ENCODE data around the gene MELK.

Gene MELK

GRCh38 chr9:36664806-36665205 is 92.1 kb downstream of the MELK start:
- DNase-seq (ENCODE audit: low read depth, low spot score): no peak
- no peak overlapping the region for H3K27ac ChIP-seq

GRCh38 chr9:36665387-36665786 is 92.7 kb downstream of the MELK start:
- no peak overlapping the region for H3K27ac ChIP-seq
- DNase-seq (ENCODE audit: low read depth, low spot score): no peak

- no peak overlapping the region for H3K27ac ChIP-seq
- DNase-seq (ENCODE audit: low read depth, low spot score): no peak
Measured at GRCh38 chr9:36665921-36666431, 93.3 kb downstream of the MELK start.

DNA sequence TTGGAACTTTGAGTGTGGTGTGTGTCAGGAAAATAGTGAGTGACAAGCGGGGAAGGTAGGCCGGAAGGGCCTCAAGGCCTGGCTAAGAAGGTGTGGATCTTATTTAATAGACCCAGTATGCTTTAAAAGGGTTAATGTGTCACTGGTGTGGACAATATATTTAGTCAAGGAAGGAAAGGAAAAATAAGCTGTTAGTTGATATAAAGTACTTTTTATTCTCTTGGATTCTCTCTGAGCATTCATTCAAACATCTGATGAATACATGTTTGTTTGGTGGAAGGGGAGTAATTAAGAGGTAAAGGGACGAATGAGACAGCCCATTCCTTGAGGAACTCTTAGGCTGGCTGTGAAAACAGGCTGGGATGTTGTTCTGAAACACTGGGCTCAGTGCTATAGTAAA is 98.9 kb downstream of the MELK start:
- no peak overlapping the region for H3K27ac ChIP-seq
- DNase-seq (ENCODE audit: low read depth, low spot score): no peak

DNA sequence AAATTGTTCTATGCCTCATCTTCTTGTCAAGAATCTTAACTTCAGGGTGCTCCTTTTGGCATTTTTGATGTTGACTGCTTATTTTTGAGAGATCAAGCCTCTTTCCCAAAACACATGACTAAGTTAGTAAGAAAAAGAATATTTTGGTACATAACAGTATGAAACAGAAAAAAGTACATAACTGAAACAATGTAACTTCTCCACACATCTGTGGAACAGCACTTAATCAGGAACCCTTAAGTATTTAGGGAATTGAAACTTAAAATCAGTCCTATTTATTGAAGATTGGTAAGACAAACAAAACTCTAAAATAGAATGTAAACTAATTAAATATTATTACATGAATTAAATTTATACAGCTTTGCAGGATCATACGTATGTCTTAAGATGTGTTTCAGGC is 103.4 kb downstream of the MELK start:
- DNase-seq (ENCODE audit: low read depth, low spot score): no peak
- no peak overlapping the region for H3K27ac ChIP-seq

DNA sequence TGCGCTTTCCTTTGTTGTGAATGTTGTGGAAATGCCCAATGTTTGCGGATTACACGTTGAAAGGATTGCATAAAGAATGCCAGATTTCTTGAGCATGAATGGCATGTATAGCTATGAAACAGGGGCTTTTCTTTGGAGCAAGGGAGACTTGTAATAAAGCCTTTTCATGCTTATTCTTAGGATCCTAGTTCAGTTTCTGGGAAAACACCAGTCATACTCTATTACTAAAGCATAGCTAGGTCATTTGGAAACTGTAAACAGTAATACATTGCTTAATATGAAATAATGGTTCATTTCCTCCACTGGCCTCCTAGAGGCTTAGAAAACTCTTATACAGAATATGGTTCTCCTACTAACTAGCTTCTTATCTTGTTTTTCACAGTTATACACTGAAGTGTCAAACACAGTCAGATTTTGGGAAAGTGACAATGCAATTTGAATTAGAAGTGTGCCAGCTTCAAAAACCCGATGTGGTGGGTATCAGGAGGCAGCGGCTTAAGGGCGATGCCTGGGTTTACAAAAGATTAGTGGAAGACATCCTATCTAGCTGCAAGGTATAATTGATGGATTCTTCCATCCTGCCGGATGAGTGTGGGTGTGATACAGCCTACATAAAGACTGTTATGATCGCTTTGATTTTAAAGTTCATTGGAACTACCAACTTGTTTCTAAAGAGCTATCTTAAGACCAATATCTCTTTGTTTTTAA is 104.2 kb downstream of the MELK start:
- no peak for DNase-seq (ENCODE audit: low read depth, low spot score)
- no peak overlapping the region for H3K27ac ChIP-seq

- DNase-seq (ENCODE audit: low read depth, low spot score): no peak
- H3K27ac ChIP-seq: no peak overlapping the region
Measured at GRCh38 chr9:36677611-36678010, 104.9 kb downstream of the MELK start.

GRCh38 chr9:36679710-36680109 is 107.0 kb downstream of the MELK start:
- H3K27ac ChIP-seq: no peak overlapping the region
- no peak for DNase-seq (ENCODE audit: low read depth, low spot score)

- no peak overlapping the region for H3K27ac ChIP-seq
- no peak for DNase-seq (ENCODE audit: low read depth, low spot score)
Measured at GRCh38 chr9:36686471-36686870, 113.8 kb downstream of the MELK start.

DNA sequence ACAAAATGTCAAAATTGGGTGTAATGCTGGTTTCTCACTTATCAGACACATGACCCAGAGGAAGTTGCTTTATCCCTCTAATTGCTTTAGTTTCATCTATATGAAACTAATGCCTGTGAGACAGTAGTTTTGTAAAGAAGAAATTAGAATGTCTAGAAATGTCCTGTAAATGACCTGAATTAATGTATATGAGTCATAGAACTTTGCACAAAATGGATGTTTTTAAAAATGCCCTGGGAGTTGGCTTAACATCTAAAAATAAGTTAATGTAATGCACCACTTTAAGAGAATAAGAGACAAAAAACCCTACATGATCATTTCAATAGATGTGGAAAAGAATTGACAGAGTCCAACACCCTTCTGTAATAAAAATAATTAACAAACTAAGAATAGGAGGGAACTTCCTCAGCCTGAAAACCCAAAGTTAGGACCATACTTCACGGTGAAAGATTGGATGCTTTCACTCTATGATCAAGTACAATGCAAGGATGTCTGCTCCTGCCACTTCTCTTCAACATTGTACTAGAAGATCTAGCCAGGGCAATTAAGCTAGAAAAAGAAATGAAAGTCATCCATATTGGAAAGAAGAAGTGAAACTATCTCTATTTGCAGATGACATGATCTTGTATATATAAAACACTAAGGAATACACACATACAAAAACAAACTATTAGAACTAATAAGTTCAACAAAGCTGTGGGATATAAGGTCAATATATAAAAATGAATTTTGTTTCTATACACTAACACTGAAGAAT is 117.9 kb downstream of the MELK start:
- DNase-seq (ENCODE audit: low read depth, low spot score): no peak
- no peak overlapping the region for H3K27ac ChIP-seq

DNA sequence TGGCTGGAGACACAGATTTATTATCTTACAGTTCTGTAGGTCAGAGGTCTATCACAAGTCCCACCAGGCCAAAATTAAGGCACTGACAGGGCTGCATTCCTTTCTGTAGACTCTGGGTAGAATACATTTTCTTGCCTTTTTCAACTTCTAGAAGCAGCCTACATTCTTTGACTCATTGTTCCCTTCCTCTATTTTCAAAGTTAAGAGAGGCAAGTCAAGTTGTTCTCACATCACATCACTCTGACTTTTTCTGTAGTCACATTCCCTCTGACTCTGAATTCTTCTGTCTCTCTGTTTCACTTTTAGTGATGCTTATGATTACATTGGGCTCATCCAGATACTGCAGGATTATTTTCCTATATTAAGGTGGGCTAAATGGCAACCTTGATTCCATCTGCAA is 119.0 kb downstream of the MELK start:
- DNase-seq (ENCODE audit: low read depth, low spot score): no peak
- H3K27ac ChIP-seq: no peak overlapping the region

DNA sequence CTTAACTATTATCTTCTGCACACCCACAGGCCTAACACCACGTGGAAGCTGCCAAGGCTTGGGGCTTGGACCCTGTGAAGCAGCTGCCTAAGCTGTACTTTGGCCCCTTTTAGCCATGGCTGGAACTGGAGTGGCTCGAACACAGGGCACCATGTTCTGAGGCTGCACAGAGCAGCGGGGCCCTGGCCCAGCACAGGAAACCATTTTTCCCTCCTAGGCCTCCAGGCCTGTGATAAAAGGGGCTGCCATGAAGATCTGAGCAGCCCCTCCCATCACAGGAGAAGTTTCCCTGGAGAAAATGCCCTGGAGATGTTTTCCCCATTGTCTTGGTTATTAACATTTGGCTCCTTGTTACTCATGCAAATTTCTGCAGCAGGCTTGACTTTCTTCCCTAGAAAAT is 126.3 kb downstream of the MELK start:
- no peak overlapping the region for H3K27ac ChIP-seq
- no peak for DNase-seq (ENCODE audit: low read depth, low spot score)

DNA sequence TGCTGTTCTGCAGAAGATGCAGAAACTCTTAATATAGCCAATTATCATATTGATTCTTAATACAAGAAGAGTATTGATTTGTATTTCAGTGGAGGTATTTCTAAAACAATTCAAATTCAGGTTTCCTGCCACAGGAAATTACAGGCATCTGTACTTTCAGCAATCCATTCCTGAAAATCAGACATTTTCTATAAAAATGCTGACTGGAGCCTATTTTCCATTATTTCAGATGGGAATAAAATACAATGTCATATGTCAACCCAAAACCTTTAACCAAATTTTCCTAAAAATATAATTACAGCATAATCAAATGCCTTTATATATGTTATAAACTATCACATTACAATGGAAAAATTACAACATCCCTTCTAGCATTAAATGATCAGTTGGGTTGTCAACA is 131.5 kb downstream of the MELK start:
- no peak for DNase-seq (ENCODE audit: low read depth, low spot score)
- H3K27ac ChIP-seq: no peak overlapping the region

GRCh38 chr9:36713515-36714490 is 141.1 kb downstream of the MELK start:
- DNase-seq (ENCODE audit: low read depth, low spot score): no peak
- no peak overlapping the region for H3K27ac ChIP-seq

DNA sequence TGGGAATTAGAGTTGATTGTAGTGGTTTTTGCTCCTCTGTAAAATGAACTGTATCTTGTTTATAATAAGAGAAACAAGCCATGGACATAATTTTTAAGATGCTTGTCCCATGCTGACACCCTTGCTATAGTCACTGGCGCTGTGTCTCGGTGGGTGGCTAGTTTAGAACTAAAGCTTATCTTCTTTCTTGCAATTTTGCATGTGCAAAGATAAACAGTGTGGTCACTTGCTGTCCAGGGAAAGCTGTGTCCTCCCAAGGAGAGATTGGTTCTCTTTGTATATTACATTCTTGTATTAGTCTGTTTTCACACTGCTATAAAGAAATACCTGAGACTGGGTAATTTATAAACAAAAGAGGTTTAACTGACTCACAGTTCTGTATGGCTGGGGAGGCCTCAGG is 143.8 kb downstream of the MELK start:
- no peak for DNase-seq (ENCODE audit: low read depth, low spot score)
- no peak overlapping the region for H3K27ac ChIP-seq

DNA sequence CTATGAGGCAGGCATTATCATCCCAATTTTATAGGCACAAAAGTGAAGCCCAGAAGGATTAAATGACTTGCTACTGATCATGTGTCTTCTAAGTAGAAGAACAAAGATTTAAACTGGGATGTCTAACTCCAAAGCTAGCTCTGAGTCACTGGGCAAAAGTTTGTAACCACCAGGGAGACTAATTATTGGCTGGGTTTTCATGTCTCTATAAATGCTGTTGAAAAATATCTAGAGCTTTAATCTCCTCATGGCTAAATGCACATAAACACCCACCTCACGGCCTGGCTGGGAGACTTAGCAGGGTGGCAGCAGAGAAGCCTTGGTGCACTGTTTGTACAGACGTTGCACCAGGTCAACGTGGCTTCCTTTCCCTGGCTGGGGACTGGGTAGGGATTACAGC is 144.6 kb downstream of the MELK start:
- no peak overlapping the region for H3K27ac ChIP-seq
- no peak for DNase-seq (ENCODE audit: low read depth, low spot score)

DNA sequence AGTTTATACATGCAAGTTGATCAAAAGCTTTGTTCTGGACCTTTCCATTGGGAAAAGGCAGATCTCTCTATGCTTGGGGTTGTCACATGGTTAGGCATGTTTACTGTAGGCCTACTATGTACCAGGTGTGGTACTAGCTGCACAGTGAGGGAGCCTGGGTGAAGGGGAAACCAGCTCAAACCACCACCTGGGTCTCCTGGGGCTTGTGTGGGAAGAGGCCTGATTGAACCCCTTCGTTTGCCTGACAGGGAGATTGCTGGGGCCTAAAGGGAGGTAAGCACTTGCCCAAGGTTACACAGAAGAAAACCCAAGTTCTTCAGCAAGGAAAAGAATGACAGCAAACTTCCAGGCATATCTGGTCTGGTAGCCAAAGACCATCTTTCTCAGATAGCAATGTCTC is 145.9 kb downstream of the MELK start:
- no peak for DNase-seq (ENCODE audit: low read depth, low spot score)
- no peak overlapping the region for H3K27ac ChIP-seq

DNA sequence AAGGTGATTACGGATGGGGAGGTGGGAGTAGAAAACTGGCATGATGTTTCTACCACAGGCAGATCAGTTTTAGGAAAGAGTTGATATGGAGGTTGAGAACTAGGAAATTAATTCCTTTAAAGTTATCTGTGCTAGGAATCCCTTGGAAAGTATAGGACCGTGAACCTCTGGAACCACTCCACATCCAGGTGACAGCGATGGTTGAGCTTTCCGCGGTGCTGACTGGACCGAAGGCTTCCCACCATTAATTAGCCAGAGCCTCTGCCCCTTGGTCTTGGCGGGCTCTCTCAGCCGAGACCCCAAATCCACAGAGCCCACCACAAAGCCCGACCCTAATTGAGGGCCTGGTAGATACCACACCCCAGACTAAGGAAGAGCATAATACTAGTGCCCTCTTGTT is 147.3 kb downstream of the MELK start:
- DNase-seq (ENCODE audit: low read depth, low spot score): no peak
- no peak overlapping the region for H3K27ac ChIP-seq

DNA sequence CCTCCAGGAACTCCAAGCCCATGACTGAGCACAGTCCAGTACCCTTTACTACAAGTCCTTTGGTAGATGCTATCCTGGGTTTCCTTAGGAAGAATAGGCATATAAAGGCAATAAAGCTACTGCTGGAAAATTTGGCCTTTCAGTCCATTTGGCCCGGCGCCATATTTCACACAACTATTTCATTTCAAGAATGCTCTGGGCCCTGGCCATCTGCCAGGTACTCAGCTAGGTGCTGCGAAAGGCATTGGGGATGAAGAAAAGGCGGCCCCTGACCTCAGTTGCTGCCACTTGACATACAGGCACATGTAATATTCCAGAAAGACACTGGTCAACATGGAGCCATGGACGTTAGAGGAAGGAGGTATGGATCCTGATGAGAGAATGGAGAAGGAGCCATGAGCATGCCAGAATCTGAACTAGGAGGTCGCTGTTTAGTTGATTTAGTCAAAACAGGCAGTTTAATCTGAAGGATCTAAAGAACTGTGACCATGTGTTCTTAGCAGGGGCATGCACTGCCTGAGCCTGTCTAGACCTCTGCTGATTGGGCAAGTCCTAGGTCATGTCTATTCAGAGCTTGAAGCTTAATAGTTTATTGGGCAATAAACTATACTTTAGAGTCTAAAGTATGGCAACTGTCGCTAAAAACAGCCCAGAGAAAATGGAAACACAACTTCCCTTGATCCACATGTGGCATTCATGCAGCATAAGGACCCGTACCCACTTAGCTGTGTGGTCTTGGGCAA is 149.3 kb downstream of the MELK start:
- H3K27ac ChIP-seq: no peak overlapping the region
- no peak for DNase-seq (ENCODE audit: low read depth, low spot score)

DNA sequence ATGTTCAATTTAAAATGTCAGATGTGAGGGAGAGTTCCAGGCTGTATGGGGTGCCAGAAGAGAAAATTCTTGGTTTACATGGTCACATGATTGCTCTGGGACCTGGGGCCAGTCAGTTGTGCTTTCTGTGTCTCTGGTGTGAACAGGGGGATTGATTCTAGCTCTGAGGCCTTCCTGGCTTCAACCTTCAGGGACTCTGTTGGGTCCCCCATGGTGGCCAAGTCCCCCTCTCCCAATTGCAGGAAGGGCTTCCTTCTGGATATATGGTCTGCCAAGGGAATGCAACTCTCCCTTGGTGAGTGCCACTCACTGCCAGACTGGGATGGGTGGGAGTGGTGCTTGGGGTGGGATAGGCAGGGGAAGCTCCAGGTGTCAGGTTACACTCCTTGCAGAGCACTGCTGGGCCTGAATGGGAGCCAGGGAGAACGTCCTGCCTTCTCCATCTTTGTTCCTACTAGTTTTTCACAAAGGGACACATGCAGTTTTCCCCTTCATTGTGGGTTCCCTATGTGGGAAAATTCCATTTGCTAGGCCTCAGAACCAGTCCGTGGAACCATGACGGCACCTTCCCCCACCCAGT is 153.2 kb downstream of the MELK start:
- no peak for DNase-seq (ENCODE audit: low read depth, low spot score)
- H3K27ac ChIP-seq: no peak overlapping the region
